ENCODE results near the gene RNF212.

RNF212 gene

GRCh38 chr4:1032861-1033260 is 80.5 kb downstream of the RNF212 start:
- Histone ChIP-seq H3K4me1 (ENCODE audit: control insufficient read depth, insufficient read depth, low read length) (no peaks in the 10 kb centered on the region), H3K36me3 (ENCODE audit: control insufficient read depth, insufficient read depth, low read length) (no peaks in the 10 kb centered on the region), H3K9me3 (ENCODE audit: control insufficient read depth, insufficient read depth, low read length) (no peaks in the 10 kb centered on the region), H3K27me3 (ENCODE audit: control insufficient read depth, insufficient read depth, low read length) (no peaks in the 10 kb centered on the region), H3K9ac (ENCODE audit: low read depth, low read length) (no peak overlapping the region), H3K4me3 (ENCODE audit: low read depth, low read length) (no peak overlapping the region)

GRCh38 chr4:1031956-1032795 is 81.2 kb downstream of the RNF212 start:
- H3K9ac ChIP-seq (ENCODE audit: low read depth, low read length) = no peak overlapping the region
- no peaks in the 10 kb centered on the region for H3K4me1 ChIP-seq (ENCODE audit: control insufficient read depth, insufficient read depth, low read length)
- no peaks in the 10 kb centered on the region for H3K36me3 ChIP-seq (ENCODE audit: control insufficient read depth, insufficient read depth, low read length)
- H3K9me3 ChIP-seq (ENCODE audit: control insufficient read depth, insufficient read depth, low read length) = no peaks in the 10 kb centered on the region
- H3K27me3 ChIP-seq (ENCODE audit: control insufficient read depth, insufficient read depth, low read length) = no peaks in the 10 kb centered on the region
- no peak overlapping the region for H3K4me3 ChIP-seq (ENCODE audit: low read depth, low read length)

GRCh38 chr4:1031346-1031745 is 82.0 kb downstream of the RNF212 start:
- no peaks in the 10 kb centered on the region for H3K36me3 ChIP-seq (ENCODE audit: control insufficient read depth, insufficient read depth, low read length)
- no peaks in the 10 kb centered on the region for H3K9me3 ChIP-seq (ENCODE audit: control insufficient read depth, insufficient read depth, low read length)
- H3K4me3 ChIP-seq (ENCODE audit: low read depth, low read length) = no peak overlapping the region
- no peaks in the 10 kb centered on the region for H3K4me1 ChIP-seq (ENCODE audit: control insufficient read depth, insufficient read depth, low read length)
- H3K27me3 ChIP-seq (ENCODE audit: control insufficient read depth, insufficient read depth, low read length) = no peaks in the 10 kb centered on the region
- no peak overlapping the region for H3K9ac ChIP-seq (ENCODE audit: low read depth, low read length)

- no peak overlapping the region for H3K4me3 ChIP-seq (ENCODE audit: low read depth, low read length)
- no peaks in the 10 kb centered on the region for H3K27me3 ChIP-seq (ENCODE audit: control insufficient read depth, insufficient read depth, low read length)
- peaks cover 5% of the 10 kb centered on the region for H3K36me3 ChIP-seq (ENCODE audit: control insufficient read depth, insufficient read depth, low read length)
- no peak overlapping the region for H3K9ac ChIP-seq (ENCODE audit: low read depth, low read length)
- H3K4me1 ChIP-seq (ENCODE audit: control insufficient read depth, insufficient read depth, low read length) = no peaks in the 10 kb centered on the region
- H3K9me3 ChIP-seq (ENCODE audit: control insufficient read depth, insufficient read depth, low read length) = no peaks in the 10 kb centered on the region
These were observed 82.8 kb downstream of the RNF212 start for GRCh38 chr4:1030559-1030958.

- no peak overlapping the region for H3K9ac ChIP-seq (ENCODE audit: low read depth, low read length)
- H3K4me3 ChIP-seq (ENCODE audit: low read depth, low read length) = no peak overlapping the region
- peaks cover 10% of the 10 kb centered on the region for H3K36me3 ChIP-seq (ENCODE audit: control insufficient read depth, insufficient read depth, low read length)
- no peaks in the 10 kb centered on the region for H3K4me1 ChIP-seq (ENCODE audit: control insufficient read depth, insufficient read depth, low read length)
- H3K9me3 ChIP-seq (ENCODE audit: control insufficient read depth, insufficient read depth, low read length) = no peaks in the 10 kb centered on the region
- H3K27me3 ChIP-seq (ENCODE audit: control insufficient read depth, insufficient read depth, low read length) = no peaks in the 10 kb centered on the region
These were observed 83.3 kb downstream of the RNF212 start for GRCh38 chr4:1030031-1030430.

- no peaks in the 10 kb centered on the region for H3K4me1 ChIP-seq (ENCODE audit: control insufficient read depth, insufficient read depth, low read length)
These were observed 83.8 kb downstream of the RNF212 start for GRCh38 chr4:1029529-1029928.

GRCh38 chr4:1028574-1029220 is 84.7 kb downstream of the RNF212 start:
- no peaks in the 10 kb centered on the region for H3K27me3 ChIP-seq (ENCODE audit: control insufficient read depth, insufficient read depth, low read length)
- no peak overlapping the region for H3K9ac ChIP-seq (ENCODE audit: low read depth, low read length)

More at GRCh38 chr4:1029529-1029928, 83.8 kb downstream of the RNF212 start:
- peaks cover 13% of the 10 kb centered on the region for H3K36me3 ChIP-seq (ENCODE audit: control insufficient read depth, insufficient read depth, low read length)
- H3K9ac ChIP-seq (ENCODE audit: low read depth, low read length) = no peak overlapping the region
- no peaks in the 10 kb centered on the region for H3K27me3 ChIP-seq (ENCODE audit: control insufficient read depth, insufficient read depth, low read length)
- H3K4me3 ChIP-seq (ENCODE audit: low read depth, low read length) = no peak overlapping the region
- no peaks in the 10 kb centered on the region for H3K9me3 ChIP-seq (ENCODE audit: control insufficient read depth, insufficient read depth, low read length)

GRCh38 chr4:1027915-1028238 is 85.5 kb downstream of the RNF212 start:
- H3K4me1 ChIP-seq (ENCODE audit: control insufficient read depth, insufficient read depth, low read length) = no peaks in the 10 kb centered on the region
- no peaks in the 10 kb centered on the region for H3K27me3 ChIP-seq (ENCODE audit: control insufficient read depth, insufficient read depth, low read length)
- peaks cover 17% of the 10 kb centered on the region for H3K36me3 ChIP-seq (ENCODE audit: control insufficient read depth, insufficient read depth, low read length)
- H3K4me3 ChIP-seq (ENCODE audit: low read depth, low read length) = no peak overlapping the region
- H3K9ac ChIP-seq (ENCODE audit: low read depth, low read length) = no peak overlapping the region
- no peaks in the 10 kb centered on the region for H3K9me3 ChIP-seq (ENCODE audit: control insufficient read depth, insufficient read depth, low read length)

More at GRCh38 chr4:1028574-1029220, 84.7 kb downstream of the RNF212 start:
- H3K36me3 ChIP-seq (ENCODE audit: control insufficient read depth, insufficient read depth, low read length) = peaks cover 17% of the 10 kb centered on the region
- H3K4me3 ChIP-seq (ENCODE audit: low read depth, low read length) = no peak overlapping the region
- H3K4me1 ChIP-seq (ENCODE audit: control insufficient read depth, insufficient read depth, low read length) = no peaks in the 10 kb centered on the region
- H3K9me3 ChIP-seq (ENCODE audit: control insufficient read depth, insufficient read depth, low read length) = no peaks in the 10 kb centered on the region

- Histone ChIP-seq H3K4me1 (ENCODE audit: control insufficient read depth, insufficient read depth, low read length) (no peaks in the 10 kb centered on the region), H3K9me3 (ENCODE audit: control insufficient read depth, insufficient read depth, low read length) (no peaks in the 10 kb centered on the region), H3K27me3 (ENCODE audit: control insufficient read depth, insufficient read depth, low read length) (no peaks in the 10 kb centered on the region), H3K36me3 (ENCODE audit: control insufficient read depth, insufficient read depth, low read length) (peaks cover 17% of the 10 kb centered on the region), H3K4me3 (ENCODE audit: low read depth, low read length) (no peak overlapping the region), H3K9ac (ENCODE audit: low read depth, low read length) (no peak overlapping the region)
These were observed 86.0 kb downstream of the RNF212 start for GRCh38 chr4:1027219-1027914.

GRCh38 chr4:1026115-1026514 is 87.2 kb downstream of the RNF212 start:
- no peak overlapping the region for H3K9ac ChIP-seq (ENCODE audit: low read depth, low read length)
- no peaks in the 10 kb centered on the region for H3K4me1 ChIP-seq (ENCODE audit: control insufficient read depth, insufficient read depth, low read length)
- no peaks in the 10 kb centered on the region for H3K27me3 ChIP-seq (ENCODE audit: control insufficient read depth, insufficient read depth, low read length)
- H3K9me3 ChIP-seq (ENCODE audit: control insufficient read depth, insufficient read depth, low read length) = no peaks in the 10 kb centered on the region
- H3K4me3 ChIP-seq (ENCODE audit: low read depth, low read length) = no peak overlapping the region
- peaks cover 17% of the 10 kb centered on the region for H3K36me3 ChIP-seq (ENCODE audit: control insufficient read depth, insufficient read depth, low read length)

GRCh38 chr4:1024882-1025545 is 88.3 kb downstream of the RNF212 start:
- no peaks in the 10 kb centered on the region for H3K4me1 ChIP-seq (ENCODE audit: control insufficient read depth, insufficient read depth, low read length)
- H3K36me3 ChIP-seq (ENCODE audit: control insufficient read depth, insufficient read depth, low read length) = peaks cover 19% of the 10 kb centered on the region
- H3K27me3 ChIP-seq (ENCODE audit: control insufficient read depth, insufficient read depth, low read length) = no peaks in the 10 kb centered on the region
- no peak overlapping the region for H3K9ac ChIP-seq (ENCODE audit: low read depth, low read length)
- no peak overlapping the region for H3K4me3 ChIP-seq (ENCODE audit: low read depth, low read length)
- no peaks in the 10 kb centered on the region for H3K9me3 ChIP-seq (ENCODE audit: control insufficient read depth, insufficient read depth, low read length)
